ENCODE data around the gene PPP1R9A.

PPP1R9A gene

GRCh38 chr7:95209788-95210187 is 302.4 kb downstream of the PPP1R9A start:
- TF ChIP-seq, protein P1, sequence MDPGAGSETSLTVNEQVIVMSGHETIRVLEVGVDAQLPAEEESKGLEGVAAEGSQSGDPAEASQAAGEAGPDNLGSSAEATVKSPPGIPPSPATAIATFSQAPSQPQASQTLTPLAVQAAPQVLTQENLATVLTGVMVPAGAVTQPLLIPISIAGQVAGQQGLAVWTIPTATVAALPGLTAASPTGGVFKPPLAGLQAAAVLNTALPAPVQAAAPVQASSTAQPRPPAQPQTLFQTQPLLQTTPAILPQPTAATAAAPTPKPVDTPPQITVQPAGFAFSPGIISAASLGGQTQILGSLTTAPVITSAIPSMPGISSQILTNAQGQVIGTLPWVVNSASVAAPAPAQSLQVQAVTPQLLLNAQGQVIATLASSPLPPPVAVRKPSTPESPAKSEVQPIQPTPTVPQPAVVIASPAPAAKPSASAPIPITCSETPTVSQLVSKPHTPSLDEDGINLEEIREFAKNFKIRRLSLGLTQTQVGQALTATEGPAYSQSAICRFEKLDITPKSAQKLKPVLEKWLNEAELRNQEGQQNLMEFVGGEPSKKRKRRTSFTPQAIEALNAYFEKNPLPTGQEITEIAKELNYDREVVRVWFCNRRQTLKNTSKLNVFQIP (CRISPR knock-in tag; IDR thresholded peaks at IDR 0.05; ENCODE audit: borderline replicate concordance, low read depth), result no peak
- TF ChIP-seq BACH2 (CRISPR knock-in tag; IDR thresholded peaks at IDR 0.05; ENCODE audit: borderline replicate concordance), result no peak
- TF ChIP-seq, protein P2, sequence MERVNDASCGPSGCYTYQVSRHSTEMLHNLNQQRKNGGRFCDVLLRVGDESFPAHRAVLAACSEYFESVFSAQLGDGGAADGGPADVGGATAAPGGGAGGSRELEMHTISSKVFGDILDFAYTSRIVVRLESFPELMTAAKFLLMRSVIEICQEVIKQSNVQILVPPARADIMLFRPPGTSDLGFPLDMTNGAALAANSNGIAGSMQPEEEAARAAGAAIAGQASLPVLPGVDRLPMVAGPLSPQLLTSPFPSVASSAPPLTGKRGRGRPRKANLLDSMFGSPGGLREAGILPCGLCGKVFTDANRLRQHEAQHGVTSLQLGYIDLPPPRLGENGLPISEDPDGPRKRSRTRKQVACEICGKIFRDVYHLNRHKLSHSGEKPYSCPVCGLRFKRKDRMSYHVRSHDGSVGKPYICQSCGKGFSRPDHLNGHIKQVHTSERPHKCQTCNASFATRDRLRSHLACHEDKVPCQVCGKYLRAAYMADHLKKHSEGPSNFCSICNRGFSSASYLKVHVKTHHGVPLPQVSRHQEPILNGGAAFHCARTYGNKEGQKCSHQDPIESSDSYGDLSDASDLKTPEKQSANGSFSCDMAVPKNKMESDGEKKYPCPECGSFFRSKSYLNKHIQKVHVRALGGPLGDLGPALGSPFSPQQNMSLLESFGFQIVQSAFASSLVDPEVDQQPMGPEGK (CRISPR knock-in tag; IDR thresholded peaks at IDR 0.05; ENCODE audit: borderline replicate concordance), result no peak
- no peak for TF ChIP-seq ZFP30 (CRISPR knock-in tag; IDR thresholded peaks at IDR 0.05)
- no peak for TF ChIP-seq RARB (CRISPR knock-in tag; IDR thresholded peaks at IDR 0.05)
- TF ChIP-seq PPARA (CRISPR knock-in tag; IDR thresholded peaks at IDR 0.05; ENCODE audit: borderline replicate concordance), result no peak
- TF ChIP-seq, protein P3, sequence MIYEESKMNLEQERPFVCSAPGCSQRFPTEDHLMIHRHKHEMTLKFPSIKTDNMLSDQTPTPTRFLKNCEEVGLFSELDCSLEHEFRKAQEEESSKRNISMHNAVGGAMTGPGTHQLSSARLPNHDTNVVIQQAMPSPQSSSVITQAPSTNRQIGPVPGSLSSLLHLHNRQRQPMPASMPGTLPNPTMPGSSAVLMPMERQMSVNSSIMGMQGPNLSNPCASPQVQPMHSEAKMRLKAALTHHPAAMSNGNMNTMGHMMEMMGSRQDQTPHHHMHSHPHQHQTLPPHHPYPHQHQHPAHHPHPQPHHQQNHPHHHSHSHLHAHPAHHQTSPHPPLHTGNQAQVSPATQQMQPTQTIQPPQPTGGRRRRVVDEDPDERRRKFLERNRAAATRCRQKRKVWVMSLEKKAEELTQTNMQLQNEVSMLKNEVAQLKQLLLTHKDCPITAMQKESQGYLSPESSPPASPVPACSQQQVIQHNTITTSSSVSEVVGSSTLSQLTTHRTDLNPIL (CRISPR knock-in tag; IDR thresholded peaks at IDR 0.05; ENCODE audit: low read depth), result no peak
- ATAC-seq, result no peak

DNA sequence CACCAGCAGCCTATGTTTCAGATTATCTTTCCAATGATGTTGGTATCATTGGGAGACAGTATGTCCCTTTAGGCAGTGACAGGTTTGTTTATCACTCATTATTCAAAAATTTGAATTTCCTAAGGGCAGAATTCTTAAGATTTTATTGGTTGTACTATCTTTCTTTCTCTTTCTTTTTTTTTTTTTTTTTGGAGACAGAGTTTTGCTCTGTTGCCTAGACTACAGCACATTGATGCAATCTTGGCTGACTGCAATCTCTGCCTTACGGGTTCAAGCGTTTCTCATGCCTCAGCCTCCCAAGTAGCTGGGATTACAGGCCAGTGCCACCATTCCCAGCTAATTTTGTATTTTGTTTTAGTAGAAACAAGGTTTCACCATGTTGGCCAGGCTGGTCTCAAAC is 305.8 kb downstream of the PPP1R9A start:
- ATAC-seq, result no peak
- TF ChIP-seq, protein P1 (CRISPR knock-in tag; IDR thresholded peaks at IDR 0.05; ENCODE audit: borderline replicate concordance, low read depth), result no peak
- TF ChIP-seq, protein P2 (CRISPR knock-in tag; IDR thresholded peaks at IDR 0.05; ENCODE audit: borderline replicate concordance), result no peak
- TF ChIP-seq, protein P4, sequence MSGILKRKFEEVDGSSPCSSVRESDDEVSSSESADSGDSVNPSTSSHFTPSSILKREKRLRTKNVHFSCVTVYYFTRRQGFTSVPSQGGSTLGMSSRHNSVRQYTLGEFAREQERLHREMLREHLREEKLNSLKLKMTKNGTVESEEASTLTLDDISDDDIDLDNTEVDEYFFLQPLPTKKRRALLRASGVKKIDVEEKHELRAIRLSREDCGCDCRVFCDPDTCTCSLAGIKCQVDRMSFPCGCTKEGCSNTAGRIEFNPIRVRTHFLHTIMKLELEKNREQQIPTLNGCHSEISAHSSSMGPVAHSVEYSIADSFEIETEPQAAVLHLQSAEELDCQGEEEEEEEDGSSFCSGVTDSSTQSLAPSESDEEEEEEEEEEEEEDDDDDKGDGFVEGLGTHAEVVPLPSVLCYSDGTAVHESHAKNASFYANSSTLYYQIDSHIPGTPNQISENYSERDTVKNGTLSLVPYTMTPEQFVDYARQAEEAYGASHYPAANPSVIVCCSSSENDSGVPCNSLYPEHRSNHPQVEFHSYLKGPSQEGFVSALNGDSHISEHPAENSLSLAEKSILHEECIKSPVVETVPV (CRISPR knock-in tag; IDR thresholded peaks at IDR 0.05), result no peak
- TF ChIP-seq SNAI2 (CRISPR knock-in tag; IDR thresholded peaks at IDR 0.05) (no peak), ISL1 (CRISPR knock-in tag; IDR thresholded peaks at IDR 0.05) (no peak)

DNA sequence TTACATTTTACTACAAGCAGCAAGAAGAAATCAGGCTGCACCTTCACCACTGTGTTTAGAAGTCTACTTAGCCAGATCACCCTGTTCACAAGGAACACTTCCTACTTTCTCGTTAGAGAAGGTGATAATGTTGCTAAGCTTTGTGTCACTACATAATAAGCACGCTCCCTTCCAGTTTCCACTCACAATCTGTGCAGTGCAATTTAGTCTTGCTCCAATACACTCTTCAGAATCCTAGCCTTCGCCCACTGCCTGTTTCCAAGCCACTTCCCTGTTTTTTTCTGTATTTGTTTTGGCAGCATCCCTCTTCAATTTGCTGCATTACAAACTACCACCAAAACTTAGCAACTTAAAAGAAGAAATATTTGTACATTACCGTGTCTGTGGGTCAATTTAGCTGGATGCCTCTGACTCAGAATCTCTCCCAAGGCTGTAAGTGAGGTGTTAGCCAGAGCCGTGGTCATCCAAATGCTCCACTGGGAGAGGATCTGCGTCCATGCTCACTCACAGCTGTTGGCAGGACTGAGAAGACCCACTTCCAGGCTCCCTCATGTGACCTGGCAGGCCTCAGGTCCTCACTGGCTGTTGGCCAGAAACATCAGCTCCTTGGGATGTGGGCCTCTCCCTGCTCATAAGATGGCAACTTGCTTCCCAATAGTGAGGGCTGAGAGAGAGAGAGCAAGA is 306.6 kb downstream of the PPP1R9A start:
- ATAC-seq, result no peak
- TF ChIP-seq ZFP3 (CRISPR knock-in tag; IDR thresholded peaks at IDR 0.05) (no peak), CSDC2 (CRISPR knock-in tag; IDR thresholded peaks at IDR 0.05) (no peak), ZC3H10 (CRISPR knock-in tag; IDR thresholded peaks at IDR 0.05) (no peak), ISL1 (CRISPR knock-in tag; IDR thresholded peaks at IDR 0.05) (no peak), ESRRG (CRISPR knock-in tag; IDR thresholded peaks at IDR 0.05) (no peak)

DNA sequence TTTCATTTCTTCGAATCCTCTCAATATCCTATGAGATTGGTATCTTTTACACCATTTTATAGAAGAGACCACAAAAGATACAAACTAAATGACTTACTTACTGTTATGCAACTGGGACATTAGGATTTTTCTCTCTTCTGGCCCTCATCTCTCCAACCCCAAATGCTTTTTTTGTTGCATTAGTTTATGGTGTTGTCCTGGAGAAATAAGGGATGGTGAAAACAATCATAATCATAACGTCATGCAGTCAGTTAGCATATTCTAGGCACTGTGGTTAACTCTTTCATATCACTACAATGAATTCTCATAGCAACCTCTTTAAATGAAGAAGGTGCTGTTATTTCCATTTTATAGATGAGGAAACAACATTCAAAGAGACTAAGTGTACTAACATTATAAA is 312.3 kb downstream of the PPP1R9A start:
- ATAC-seq, result no peak
- TF ChIP-seq TCF4 (CRISPR knock-in tag; IDR thresholded peaks at IDR 0.05; ENCODE audit: borderline replicate concordance) (no peak), ZNF565 (CRISPR knock-in tag; conservative IDR thresholded peaks at IDR 0.05; ENCODE audit: low read depth) (no peak), ZNF8 (CRISPR knock-in tag; IDR thresholded peaks at IDR 0.05) (no peak), PPARA (CRISPR knock-in tag; IDR thresholded peaks at IDR 0.05; ENCODE audit: borderline replicate concordance) (no peak), ARNTL (CRISPR knock-in tag; IDR thresholded peaks at IDR 0.05; ENCODE audit: borderline replicate concordance, low read depth) (no peak), ZNF70 (CRISPR knock-in tag; IDR thresholded peaks at IDR 0.05) (no peak), ZFP3 (CRISPR knock-in tag; IDR thresholded peaks at IDR 0.05) (no peak), CSDC2 (CRISPR knock-in tag; IDR thresholded peaks at IDR 0.05) (no peak), TOX (CRISPR knock-in tag; IDR thresholded peaks at IDR 0.05; ENCODE audit: borderline replicate concordance) (no peak)

Data from SK-N-SH treated with all-trans-retinoic acid at 6 μM for 48 hours (cell line).